ENCODE measurements around the gene CTSV. TPM values are rescaled to one million over a fixed set of nuclear protein-coding genes. Genes with fewer than 3 reads are reported as not detected.
"Not testable (repeated sequence)": the region's sequence is repeated elsewhere in the genome, so short reads cannot be mapped to it uniquely, and the experiment has no call there.

CTSV gene
- total RNA-seq, 1 experiment from 2014 or later: 82.2 TPM

DNA sequence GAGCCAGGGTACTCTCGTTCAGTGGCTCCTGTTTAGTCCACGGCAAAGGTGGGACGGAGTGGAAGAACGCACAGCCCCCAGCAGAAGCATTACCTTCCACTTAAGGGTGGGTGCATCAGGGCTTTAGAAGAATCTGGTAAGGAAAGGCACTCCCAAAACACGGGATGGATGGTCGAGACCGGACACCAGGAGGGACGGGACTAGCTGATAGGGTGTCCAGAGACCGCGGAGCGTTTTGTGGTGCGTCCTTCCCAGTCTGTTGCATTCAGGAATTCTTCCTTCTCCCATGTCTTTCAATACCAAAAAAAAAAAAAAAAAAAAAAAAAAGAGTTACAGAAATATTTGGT, 545 bp upstream of the CTSV start:
- peak; percentile 64 for DNase-seq
- no peak overlapping the region for H2BK120ac ChIP-seq (ENCODE audit: low read depth, low read length, poor library complexity, severe bottlenecking)
- H4K20me1 ChIP-seq (ENCODE audit: control insufficient read depth, insufficient read depth, insufficient read length): no peaks in the 10 kb centered on the region
- peak overlapping the region; percentile 48 for H3K9ac ChIP-seq (ENCODE audit: extremely low read depth, insufficient read length, low read length)
- peak overlapping the region; percentile 14; the same call in 1 of the 2 replicates for H3K14ac ChIP-seq (ENCODE audit: insufficient read depth, low read length)
- H3K27ac ChIP-seq (ENCODE audit: insufficient read length, low read depth, low read length): no peak overlapping the region
- Mint-ChIP-seq H3K27me3 (ENCODE audit: low read depth) (peaks cover 30% of the 10 kb centered on the region), H3K36me3 (ENCODE audit: insufficient read depth in 1 of 3, low read depth in 3 of 3) (peaks cover 30 to 44% (median 38%) of the 10 kb centered on the region in 3 experiments), H3K4me1 (peaks cover 13 to 25% of the 10 kb centered on the region in 2 experiments), H3K9me3 (peaks cover 0 to 6% of the 10 kb centered on the region in 2 experiments; a peak in 1 of 5 replicates), H3K27ac (peak overlapping the region; percentile 78 to 97 (median 96); a peak in 6 of 7 replicates), H3K4me3 (peak overlapping the region; percentile 92 to 98)
- H3K27me3 ChIP-seq (ENCODE audit: insufficient read depth, low read length): peaks cover 3% of the 10 kb centered on the region; the same call in 1 of the 2 replicates
- H4K5ac ChIP-seq (ENCODE audit: insufficient read length, low read depth, low read length): no peak overlapping the region
- TF ChIP-seq, protein P1, sequence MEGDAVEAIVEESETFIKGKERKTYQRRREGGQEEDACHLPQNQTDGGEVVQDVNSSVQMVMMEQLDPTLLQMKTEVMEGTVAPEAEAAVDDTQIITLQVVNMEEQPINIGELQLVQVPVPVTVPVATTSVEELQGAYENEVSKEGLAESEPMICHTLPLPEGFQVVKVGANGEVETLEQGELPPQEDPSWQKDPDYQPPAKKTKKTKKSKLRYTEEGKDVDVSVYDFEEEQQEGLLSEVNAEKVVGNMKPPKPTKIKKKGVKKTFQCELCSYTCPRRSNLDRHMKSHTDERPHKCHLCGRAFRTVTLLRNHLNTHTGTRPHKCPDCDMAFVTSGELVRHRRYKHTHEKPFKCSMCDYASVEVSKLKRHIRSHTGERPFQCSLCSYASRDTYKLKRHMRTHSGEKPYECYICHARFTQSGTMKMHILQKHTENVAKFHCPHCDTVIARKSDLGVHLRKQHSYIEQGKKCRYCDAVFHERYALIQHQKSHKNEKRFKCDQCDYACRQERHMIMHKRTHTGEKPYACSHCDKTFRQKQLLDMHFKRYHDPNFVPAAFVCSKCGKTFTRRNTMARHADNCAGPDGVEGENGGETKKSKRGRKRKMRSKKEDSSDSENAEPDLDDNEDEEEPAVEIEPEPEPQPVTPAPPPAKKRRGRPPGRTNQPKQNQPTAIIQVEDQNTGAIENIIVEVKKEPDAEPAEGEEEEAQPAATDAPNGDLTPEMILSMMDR (conservative IDR thresholded peaks at IDR 0.05): no peak
- H3K23me2 ChIP-seq (ENCODE audit: insufficient read length, low read depth, low read length, poor library complexity, severe bottlenecking): peaks cover 9% of the 10 kb centered on the region
- no peak overlapping the region for H2BK20ac ChIP-seq (ENCODE audit: low read depth, low read length, poor library complexity, severe bottlenecking)
- no peak overlapping the region for H3K56ac ChIP-seq (ENCODE audit: insufficient read length, low read depth, low read length)
- H4K8ac ChIP-seq (replicated peaks; ENCODE audit: insufficient read length, low read depth, low read length): no peak overlapping the region
- no peaks in the 10 kb centered on the region for H3K4me1 ChIP-seq (ENCODE audit: insufficient read depth, low read length)
- no peak overlapping the region for H2BK5ac ChIP-seq (ENCODE audit: insufficient read length, low read length)
- H3K18ac ChIP-seq (ENCODE audit: insufficient read length, low read depth, low read length): peak overlapping the region; percentile 78
- no peak overlapping the region for H3T11ph ChIP-seq (ENCODE audit: low read length)
- H3K4me2 ChIP-seq (ENCODE audit: insufficient read depth, insufficient read length, low read length): peak overlapping the region; percentile 82
- peaks cover 3% of the 10 kb centered on the region for H3K9me3 ChIP-seq (ENCODE audit: control insufficient read depth, low read depth, low read length)
- H2BK15ac ChIP-seq (ENCODE audit: low read depth, low read length): no peak overlapping the region
- H3K4ac ChIP-seq (ENCODE audit: low read depth, low read length): no peak overlapping the region
- no peak overlapping the region for H4K91ac ChIP-seq (ENCODE audit: insufficient read length, low read depth, low read length)
- H3K23ac ChIP-seq (ENCODE audit: insufficient read length, low read depth, low read length): no peak overlapping the region
- H2AFZ ChIP-seq (ENCODE audit: low read length): no peak overlapping the region
- H2AK5ac ChIP-seq (ENCODE audit: insufficient read length, low read length): no peak overlapping the region
- H3K79me1 ChIP-seq (ENCODE audit: insufficient read depth, low read depth, low read length, poor library complexity, severe bottlenecking): no peaks in the 10 kb centered on the region
- no CpG with 5 or more reads among the region's 12 CpGs for WGBS (ENCODE audit: extremely low coverage, insufficient read length, low lambda C conversion rate)
- H3K79me2 ChIP-seq (ENCODE audit: insufficient read depth, low read length): no peaks in the 10 kb centered on the region
- H2BK12ac ChIP-seq (ENCODE audit: insufficient read length, low read depth, low read length): no peak overlapping the region

DNA sequence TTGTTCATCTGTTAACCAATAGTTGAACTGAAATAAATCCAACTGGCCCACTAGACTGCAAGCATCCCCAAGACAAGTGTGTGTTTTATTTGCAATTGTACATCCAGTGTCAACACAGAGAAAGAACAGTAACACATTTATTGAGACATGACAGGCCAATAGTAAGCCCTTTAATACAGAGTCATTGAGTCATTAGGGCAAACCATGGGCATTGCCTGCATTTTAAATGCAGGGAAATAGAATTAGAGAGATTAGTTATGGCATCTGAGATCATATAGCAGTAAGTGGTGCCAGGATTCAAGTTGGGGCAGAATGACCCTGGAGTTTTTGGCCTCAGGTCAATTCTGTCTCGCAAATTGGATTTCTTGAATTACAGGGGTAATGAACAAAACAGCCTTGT, 15.4 kb downstream of the CTSV start:
- H3K27me3 Mint-ChIP-seq (ENCODE audit: low read depth); H3K4ac ChIP-seq (ENCODE audit: low read depth, low read length); DNase-seq; H2BK5ac ChIP-seq (ENCODE audit: insufficient read length, low read length); H3K23me2 ChIP-seq (ENCODE audit: insufficient read length, low read depth, low read length, poor library complexity, severe bottlenecking); H2BK20ac ChIP-seq (ENCODE audit: low read depth, low read length, poor library complexity, severe bottlenecking); H3K9me3 ChIP-seq (ENCODE audit: control insufficient read depth, low read depth, low read length); H3T11ph ChIP-seq (ENCODE audit: low read length); H3K18ac ChIP-seq (ENCODE audit: insufficient read length, low read depth, low read length); H3K9ac ChIP-seq (ENCODE audit: extremely low read depth, insufficient read length, low read length); H3K14ac ChIP-seq (ENCODE audit: insufficient read depth, low read length); H3K4me3 Mint-ChIP-seq; H2AFZ ChIP-seq (ENCODE audit: low read length); H3K36me3 Mint-ChIP-seq (ENCODE audit: insufficient read depth in 1 of 3, low read depth in 3 of 3); H2BK120ac ChIP-seq (ENCODE audit: low read depth, low read length, poor library complexity, severe bottlenecking); H3K79me1 ChIP-seq (ENCODE audit: insufficient read depth, low read depth, low read length, poor library complexity, severe bottlenecking); H3K4me2 ChIP-seq (ENCODE audit: insufficient read depth, insufficient read length, low read length); H4K5ac ChIP-seq (ENCODE audit: insufficient read length, low read depth, low read length); H2AK5ac ChIP-seq (ENCODE audit: insufficient read length, low read length); H4K8ac ChIP-seq (replicated peaks; ENCODE audit: insufficient read length, low read depth, low read length); H3K23ac ChIP-seq (ENCODE audit: insufficient read length, low read depth, low read length); H3K27ac ChIP-seq (ENCODE audit: insufficient read length, low read depth, low read length); H3K27ac Mint-ChIP-seq; H3K27me3 ChIP-seq (ENCODE audit: insufficient read depth, low read length); H3K56ac ChIP-seq (ENCODE audit: insufficient read length, low read depth, low read length); H2BK15ac ChIP-seq (ENCODE audit: low read depth, low read length); H4K20me1 ChIP-seq (ENCODE audit: control insufficient read depth, insufficient read depth, insufficient read length); H3K9me3 Mint-ChIP-seq; H3K4me1 ChIP-seq (ENCODE audit: insufficient read depth, low read length); H3K4me1 Mint-ChIP-seq; H2BK12ac ChIP-seq (ENCODE audit: insufficient read length, low read depth, low read length); H3K79me2 ChIP-seq (ENCODE audit: insufficient read depth, low read length); H4K91ac ChIP-seq (ENCODE audit: insufficient read length, low read depth, low read length): not testable (repeated sequence)
- WGBS (ENCODE audit: extremely low coverage, insufficient read length, low lambda C conversion rate): no CpG with 5 or more reads among the region's 1 CpG

All from H9 (cell line).